ENCODE measurements around the gene DLL4.

Gene DLL4

DNA sequence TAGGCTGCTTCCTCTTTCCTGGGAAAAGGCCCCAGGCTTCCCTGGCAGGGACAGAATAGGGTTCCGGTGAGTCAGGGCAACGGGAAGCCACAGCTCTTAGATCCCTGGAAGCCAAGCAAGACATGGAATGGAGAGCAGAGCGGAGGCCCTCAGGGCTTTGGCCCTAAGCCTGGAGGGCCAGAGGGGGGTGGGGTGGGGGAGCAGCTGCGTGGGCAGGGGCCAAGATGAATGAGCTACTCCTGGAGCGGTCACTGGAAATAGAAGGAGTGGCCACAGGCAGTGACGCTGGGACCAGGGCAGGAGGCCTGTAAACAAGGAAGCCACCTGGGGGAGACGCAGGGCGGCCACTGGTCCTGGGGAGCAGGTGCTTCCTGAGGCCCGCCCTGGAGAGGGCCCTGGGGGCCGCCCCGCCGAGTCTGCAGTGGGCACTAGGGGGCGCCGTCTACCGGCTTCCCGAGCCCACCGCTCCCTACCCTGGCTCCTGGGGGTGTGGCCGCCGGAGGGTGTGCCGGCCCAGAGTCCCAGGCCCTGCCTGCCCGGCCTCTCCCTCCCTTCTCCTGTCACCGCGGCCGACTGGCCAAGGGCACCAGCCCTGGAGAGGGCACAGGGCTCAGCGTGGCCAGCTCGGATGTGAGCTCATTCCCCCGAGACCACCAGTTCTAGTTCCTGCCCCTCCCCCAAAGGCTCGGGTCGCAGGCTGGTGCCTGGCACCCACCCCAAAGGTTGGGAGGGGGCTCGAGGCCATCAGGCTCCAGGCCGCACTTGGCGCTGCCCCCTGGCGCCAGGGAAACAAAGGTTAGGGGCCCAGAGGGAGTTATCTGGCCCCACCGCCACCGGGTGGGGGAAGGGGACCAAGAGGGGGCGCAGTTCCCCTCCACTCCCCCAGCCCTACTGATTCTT lies 22.8 kb upstream of the DLL4 start:
- peak overlapping the region; percentile 36 for H3K4me3 ChIP-seq (ENCODE audit: low read depth, low read length)
- DNase-seq (ENCODE audit: low read depth, low spot score) = peak; percentile 93
- TF ChIP-seq, protein P1, sequence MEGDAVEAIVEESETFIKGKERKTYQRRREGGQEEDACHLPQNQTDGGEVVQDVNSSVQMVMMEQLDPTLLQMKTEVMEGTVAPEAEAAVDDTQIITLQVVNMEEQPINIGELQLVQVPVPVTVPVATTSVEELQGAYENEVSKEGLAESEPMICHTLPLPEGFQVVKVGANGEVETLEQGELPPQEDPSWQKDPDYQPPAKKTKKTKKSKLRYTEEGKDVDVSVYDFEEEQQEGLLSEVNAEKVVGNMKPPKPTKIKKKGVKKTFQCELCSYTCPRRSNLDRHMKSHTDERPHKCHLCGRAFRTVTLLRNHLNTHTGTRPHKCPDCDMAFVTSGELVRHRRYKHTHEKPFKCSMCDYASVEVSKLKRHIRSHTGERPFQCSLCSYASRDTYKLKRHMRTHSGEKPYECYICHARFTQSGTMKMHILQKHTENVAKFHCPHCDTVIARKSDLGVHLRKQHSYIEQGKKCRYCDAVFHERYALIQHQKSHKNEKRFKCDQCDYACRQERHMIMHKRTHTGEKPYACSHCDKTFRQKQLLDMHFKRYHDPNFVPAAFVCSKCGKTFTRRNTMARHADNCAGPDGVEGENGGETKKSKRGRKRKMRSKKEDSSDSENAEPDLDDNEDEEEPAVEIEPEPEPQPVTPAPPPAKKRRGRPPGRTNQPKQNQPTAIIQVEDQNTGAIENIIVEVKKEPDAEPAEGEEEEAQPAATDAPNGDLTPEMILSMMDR (IDR thresholded peaks at IDR 0.05; ENCODE audit: low read depth, low read length) = peak; percentile 81
- in situ Hi-C loops (cut with HindIII; ENCODE audit: low sequenced_read_pairs) = no loop called here

DNA sequence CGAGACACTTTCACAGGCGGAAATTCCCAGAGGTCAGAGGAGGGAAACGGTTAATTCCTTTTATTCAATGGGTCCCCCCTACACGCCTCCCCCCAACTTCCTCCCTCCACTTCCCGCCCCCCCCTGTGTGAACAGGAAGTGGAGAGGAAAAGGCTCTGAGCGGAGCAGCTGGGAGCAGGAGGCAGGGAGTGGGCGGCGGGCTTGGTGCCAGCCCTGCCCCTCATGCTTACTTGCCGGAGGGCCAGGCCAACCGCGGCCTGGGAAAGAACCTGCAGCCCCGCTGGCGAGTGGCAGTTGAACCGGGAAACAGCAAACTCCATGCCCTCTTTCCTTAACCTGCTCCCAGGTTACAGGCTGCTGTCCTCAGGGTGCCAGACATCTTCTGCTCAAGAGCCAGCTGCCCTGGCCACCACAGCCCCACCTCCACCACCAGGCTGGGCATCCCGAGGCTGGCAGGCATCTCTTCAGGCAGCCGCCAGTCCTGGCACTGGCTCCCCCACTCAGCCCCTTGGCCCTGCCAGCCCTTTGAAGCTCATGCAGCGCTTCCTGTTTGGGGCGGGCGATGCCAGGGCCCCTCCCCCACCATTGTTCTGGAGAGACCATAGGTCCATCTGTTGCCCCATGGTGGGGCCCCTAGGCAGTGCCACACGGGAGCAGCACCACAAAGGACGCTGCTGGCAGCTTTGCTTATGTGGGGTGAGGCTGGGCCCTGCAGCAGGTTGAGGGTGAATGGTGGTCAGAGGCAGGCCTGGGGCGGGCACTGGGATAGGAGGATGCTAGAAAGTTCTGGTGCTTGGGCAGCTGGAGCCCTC lies 21.9 kb upstream of the DLL4 start:
- DNase-seq (ENCODE audit: low read depth, low spot score) = no peak
- TF ChIP-seq, protein P1 (IDR thresholded peaks at IDR 0.05; ENCODE audit: low read depth, low read length) = no peak
- in situ Hi-C loops (cut with HindIII; ENCODE audit: low sequenced_read_pairs) = no loop called here
- peak overlapping the region; percentile 36 for H3K4me3 ChIP-seq (ENCODE audit: low read depth, low read length)

DNA sequence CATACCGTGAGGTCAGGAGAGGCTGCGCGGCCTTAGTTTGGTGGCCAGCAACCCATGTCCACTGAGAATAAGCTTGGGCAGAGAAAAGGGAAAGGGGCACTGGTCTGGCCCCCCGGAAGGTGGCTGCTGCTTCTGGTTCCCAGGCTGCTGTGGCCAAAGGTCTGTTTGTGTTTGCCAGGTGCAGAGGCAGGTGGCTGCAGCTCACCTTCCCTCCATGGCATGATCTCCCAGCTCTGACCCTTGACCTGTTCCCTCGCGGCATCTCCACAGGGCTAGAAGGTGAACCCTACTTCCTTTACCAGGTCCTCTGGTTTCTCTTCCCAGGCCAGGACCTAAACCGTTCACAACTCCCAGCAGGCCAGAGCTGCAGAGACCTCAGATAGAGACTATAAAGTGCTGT lies 21.0 kb upstream of the DLL4 start:
- DNase-seq (ENCODE audit: low read depth, low spot score) = no peak
- no peak overlapping the region for H3K4me3 ChIP-seq (ENCODE audit: low read depth, low read length)
- TF ChIP-seq, protein P1 (IDR thresholded peaks at IDR 0.05; ENCODE audit: low read depth, low read length) = no peak
- in situ Hi-C loops (cut with HindIII; ENCODE audit: low sequenced_read_pairs) = no loop called here

DNA sequence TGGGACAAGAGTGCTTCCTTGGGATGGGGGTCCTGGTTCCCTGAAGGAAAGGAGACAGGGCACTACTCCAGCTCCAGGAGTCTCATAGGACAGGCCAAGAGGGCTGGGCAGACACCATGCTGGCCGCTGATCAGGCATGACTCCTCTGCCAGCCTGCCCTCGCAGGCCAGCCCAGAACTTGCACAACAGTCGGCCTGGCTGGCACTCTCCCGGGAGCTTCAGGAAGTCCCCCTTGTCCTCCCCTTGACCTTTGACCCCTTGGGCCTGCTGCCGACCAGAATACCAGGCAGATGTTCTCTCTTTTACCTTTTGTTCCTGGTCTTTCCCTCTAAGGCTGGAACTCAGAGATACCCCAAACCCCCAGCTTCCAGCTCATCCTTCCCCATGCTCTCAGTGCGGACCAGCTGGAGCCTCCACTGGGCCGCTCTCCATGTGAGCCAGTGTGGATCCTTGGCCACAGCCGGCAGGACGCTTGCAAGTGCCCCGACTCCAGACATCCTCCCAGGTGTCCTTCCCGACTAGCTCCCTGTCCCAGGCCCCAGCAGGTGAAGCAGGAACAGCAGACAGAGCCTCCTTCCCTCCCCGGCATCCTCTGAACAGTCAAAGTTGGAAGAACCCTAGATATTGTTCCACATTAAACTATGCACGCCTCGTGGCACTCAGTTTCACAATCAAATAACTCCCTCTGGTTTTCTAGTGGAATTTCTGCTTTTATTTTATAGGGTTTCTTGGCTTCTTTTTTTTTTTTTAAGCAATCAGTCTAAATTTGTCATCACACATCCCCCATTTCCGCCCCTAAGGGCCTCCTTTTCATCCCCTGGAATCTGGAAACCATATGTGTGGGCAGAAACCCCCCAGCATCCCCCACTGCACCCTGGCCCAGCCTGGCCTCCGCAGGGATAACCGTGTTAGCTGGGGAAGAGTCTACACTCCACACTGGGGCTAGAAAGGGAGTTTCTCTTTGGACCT lies 19.2 kb upstream of the DLL4 start:
- TF ChIP-seq, protein P1 (IDR thresholded peaks at IDR 0.05; ENCODE audit: low read depth, low read length) = no peak
- DNase-seq (ENCODE audit: low read depth, low spot score) = no peak
- H3K4me3 ChIP-seq (ENCODE audit: low read depth, low read length) = no peak overlapping the region
- in situ Hi-C loops (cut with HindIII; ENCODE audit: low sequenced_read_pairs) = no loop called here

DNA sequence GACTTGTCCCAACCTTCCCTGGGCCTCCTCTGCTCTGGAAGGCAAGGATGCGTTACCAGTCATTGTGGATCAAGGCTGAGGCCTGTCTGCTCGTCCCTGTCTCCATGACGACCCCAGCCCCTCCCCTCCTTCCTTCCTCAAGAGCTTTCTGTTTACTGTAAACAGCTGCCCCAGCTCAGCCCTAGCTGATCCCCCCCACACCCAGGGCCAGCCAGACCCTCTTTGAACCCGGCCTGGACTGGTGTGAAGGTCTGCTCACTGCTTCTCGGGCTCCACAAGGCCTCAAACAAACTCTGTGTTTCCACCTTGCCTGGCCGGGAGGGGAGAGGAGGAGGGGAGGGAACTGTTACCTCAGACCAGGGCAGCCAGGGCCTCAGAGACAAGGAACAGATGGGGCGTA lies 18.0 kb upstream of the DLL4 start:
- H3K4me3 ChIP-seq (ENCODE audit: low read depth, low read length) = no peak overlapping the region
- no peak for DNase-seq (ENCODE audit: low read depth, low spot score)
- TF ChIP-seq, protein P1 (IDR thresholded peaks at IDR 0.05; ENCODE audit: low read depth, low read length) = no peak
- in situ Hi-C loops (cut with HindIII; ENCODE audit: low sequenced_read_pairs) = no loop called here

DNA sequence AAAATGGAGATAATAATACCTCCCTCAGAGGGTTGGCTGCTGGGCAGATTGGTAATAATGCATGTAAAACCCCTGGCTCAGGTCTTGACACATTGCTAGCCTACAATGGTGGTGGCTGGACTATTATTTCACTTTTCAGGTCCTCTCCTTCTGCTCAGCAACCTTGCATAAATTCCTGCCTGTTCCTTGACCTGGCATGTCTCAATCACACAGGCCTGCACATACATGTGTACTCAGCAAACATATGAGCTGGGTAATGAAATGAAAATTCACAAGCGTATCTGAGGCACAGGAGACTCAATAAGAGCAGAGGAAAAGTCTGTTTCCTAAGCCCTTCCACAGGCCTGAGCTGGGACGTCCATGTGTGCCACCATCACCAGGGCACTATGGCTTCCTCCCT lies 17.4 kb upstream of the DLL4 start:
- TF ChIP-seq, protein P1 (IDR thresholded peaks at IDR 0.05; ENCODE audit: low read depth, low read length) = no peak
- in situ Hi-C loops (cut with HindIII; ENCODE audit: low sequenced_read_pairs) = no loop called here
- no peak for DNase-seq (ENCODE audit: low read depth, low spot score)
- H3K4me3 ChIP-seq (ENCODE audit: low read depth, low read length) = no peak overlapping the region

Measured in astrocyte of the spinal cord (primary cell).